H9 (cell line): ENCODE data around the gene DPP3. TPM values are rescaled to one million over a fixed set of nuclear protein-coding genes. Genes with fewer than 3 reads are reported as not detected.

Experiments
- DNase-seq: peaks from one replicate; pipeline ENCODE4 v3.0.0-alpha.2; 2017
- H2AFZ ChIP-seq: one replicate; pipeline ENCODE4 v1.6.1; 2013; ENCODE audit warnings: mild to moderate bottlenecking, low read length, control low read depth, moderate library complexity
- H2AK5ac ChIP-seq: 2 replicates; pipeline ENCODE4 v1.6.1; 2013; ENCODE audit warnings: low read length, control low read depth, mixed read lengths; ENCODE audit not compliant: insufficient read length
- H2BK120ac ChIP-seq: one replicate; pipeline ENCODE4 v1.6.1; 2013; ENCODE audit warnings: low read depth, mild to moderate bottlenecking, low read length, control low read depth, inconsistent platforms; ENCODE audit not compliant: poor library complexity, severe bottlenecking
- H2BK12ac ChIP-seq: 2 replicates; pipeline ENCODE4 v1.6.1; 2013; ENCODE audit warnings: low read length, control low read depth, mixed read lengths, low read depth; ENCODE audit not compliant: insufficient read length
- H2BK15ac ChIP-seq: 2 replicates; pipeline ENCODE4 v1.6.1; 2013; ENCODE audit warnings: low read depth, low read length, control low read depth
- H2BK20ac ChIP-seq: one replicate; pipeline ENCODE4 v1.6.1; 2013; ENCODE audit warnings: low read depth, mild to moderate bottlenecking, low read length, control low read depth, inconsistent platforms; ENCODE audit not compliant: poor library complexity, severe bottlenecking
- H2BK5ac ChIP-seq: 2 replicates; pipeline ENCODE4 v1.6.1; 2013; ENCODE audit warnings: low read length, control low read depth, mixed read lengths; ENCODE audit not compliant: insufficient read length
- H3K14ac ChIP-seq: 2 replicates; pipeline ENCODE4 v1.6.1; 2013; ENCODE audit warnings: low read length, control low read depth; ENCODE audit not compliant: insufficient read depth
- H3K18ac ChIP-seq: 2 replicates; pipeline ENCODE4 v1.6.1; 2013; ENCODE audit warnings: low read depth, mild to moderate bottlenecking, mixed read lengths, low read length, control low read depth; ENCODE audit not compliant: insufficient read length
- H3K23ac ChIP-seq: 2 replicates; pipeline ENCODE4 v1.6.1; 2013; ENCODE audit warnings: low read length, control low read depth, mixed read lengths, low read depth; ENCODE audit not compliant: insufficient read length
- H3K23me2 ChIP-seq: 2 replicates; pipeline ENCODE4 v1.6.1; 2013; ENCODE audit warnings: low read depth, mild to moderate bottlenecking, mixed read lengths, low read length, control low read depth; ENCODE audit not compliant: insufficient read length, poor library complexity, severe bottlenecking
- H3K27ac ChIP-seq: 2 replicates; pipeline ENCODE4 v1.5.1; 2013; ENCODE audit warnings: low read length, control low read depth, mixed read lengths, low read depth; ENCODE audit not compliant: insufficient read length
- H3K27me3 ChIP-seq: 2 replicates; pipeline ENCODE4 v1.6.1; 2013; ENCODE audit warnings: low read length, control low read depth, inconsistent platforms; ENCODE audit not compliant: insufficient read depth
- H3K4ac ChIP-seq: 2 replicates; pipeline ENCODE4 v1.6.1; 2013; ENCODE audit warnings: low read depth, mild to moderate bottlenecking, control low read depth, inconsistent platforms, low read length, moderate library complexity
- H3K4me1 ChIP-seq: 2 replicates; pipeline ENCODE4 v1.6.1; 2013; ENCODE audit warnings: low read length, control low read depth, inconsistent platforms; ENCODE audit not compliant: insufficient read depth
- H3K4me2 ChIP-seq: 2 replicates; pipeline ENCODE4 v1.6.1; 2013; ENCODE audit warnings: low read length, control low read depth, mixed read lengths; ENCODE audit not compliant: insufficient read length, insufficient read depth
- H3K56ac ChIP-seq: 2 replicates; pipeline ENCODE4 v1.6.1; 2013; ENCODE audit warnings: low read depth, mild to moderate bottlenecking, mixed read lengths, low read length, control low read depth; ENCODE audit not compliant: insufficient read length
- H3K79me1 ChIP-seq: 2 replicates; pipeline ENCODE4 v1.6.1; 2013; ENCODE audit warnings: low read depth, mild to moderate bottlenecking, moderate library complexity, low read length, control low read depth, inconsistent platforms; ENCODE audit not compliant: insufficient read depth, poor library complexity, severe bottlenecking
- H3K79me2 ChIP-seq: 2 replicates; pipeline ENCODE4 v1.6.1; 2013; ENCODE audit warnings: low read length, control low read depth, inconsistent platforms; ENCODE audit not compliant: insufficient read depth
- H3K9ac ChIP-seq: 2 replicates; pipeline ENCODE4 v1.6.1; 2013; ENCODE audit warnings: low read length, control low read depth, mixed read lengths; ENCODE audit not compliant: insufficient read length; ENCODE audit errors: extremely low read depth
- H3K9me3 ChIP-seq: one replicate; pipeline ENCODE4 v1.6.1; 2013; ENCODE audit warnings: low read depth, low read length, inconsistent platforms; ENCODE audit not compliant: control insufficient read depth
- H3T11ph ChIP-seq: one replicate; pipeline ENCODE4 v1.6.1; 2013; ENCODE audit warnings: mild to moderate bottlenecking, low read length, control low read depth, inconsistent platforms
- H4K20me1 ChIP-seq: one replicate; pipeline ENCODE4 v1.6.1; 2013; ENCODE audit not compliant: control insufficient read depth, insufficient read length, insufficient read depth
- H4K5ac ChIP-seq: 2 replicates; pipeline ENCODE4 v1.6.1; 2013; ENCODE audit warnings: low read depth, mild to moderate bottlenecking, mixed read lengths, low read length, control low read depth; ENCODE audit not compliant: insufficient read length
- H4K8ac ChIP-seq: replicated peaks from 2 replicates; pipeline ENCODE4 v1.6.1; 2013; ENCODE audit warnings: low read length, control low read depth, mixed read lengths, low read depth; ENCODE audit not compliant: insufficient read length
- H4K91ac ChIP-seq: 2 replicates; pipeline ENCODE4 v1.6.1; 2013; ENCODE audit warnings: low read depth, mild to moderate bottlenecking, moderate library complexity, mixed read lengths, low read length, control low read depth; ENCODE audit not compliant: insufficient read length
- H3K27ac Mint-ChIP-seq, 3 experiments: 2 replicates in 2 of 3; 3 replicates in 1 of 3; pipeline ENCODE4 v1.8.0; 2020 to 2021; ENCODE audit warnings: mixed read lengths in 3 of 3, mild to moderate bottlenecking in 1 of 3, moderate library complexity in 1 of 3
- H3K27me3 Mint-ChIP-seq: 2 replicates; pipeline ENCODE4 v1.8.0; 2021; ENCODE audit warnings: low read depth, mild to moderate bottlenecking, moderate library complexity, mixed read lengths
- H3K36me3 Mint-ChIP-seq, 3 experiments: 2 replicates in 2 of 3; 3 replicates in 1 of 3; pipeline ENCODE4 v1.8.0; 2020 to 2021; ENCODE audit warnings: low read depth in 3 of 3, mixed read lengths in 3 of 3; ENCODE audit not compliant: insufficient read depth in 1 of 3
- H3K4me1 Mint-ChIP-seq, 2 experiments: 2 replicates each; pipeline ENCODE4 v1.8.0; 2020; ENCODE audit warnings: mixed read lengths in 2 of 2
- H3K4me3 Mint-ChIP-seq, 2 experiments: 2 replicates in 1 of 2; 3 replicates in 1 of 2; pipeline ENCODE4 v1.8.0; 2020 to 2021; ENCODE audit warnings: mild to moderate bottlenecking in 2 of 2, mixed read lengths in 2 of 2, moderate library complexity in 1 of 2
- H3K9me3 Mint-ChIP-seq, 2 experiments: 2 replicates in 1 of 2; 3 replicates in 1 of 2; pipeline ENCODE4 v1.8.0; 2020; ENCODE audit warnings: mild to moderate bottlenecking in 2 of 2, mixed read lengths in 2 of 2, moderate library complexity in 1 of 2
- WGBS: extraction: QIAGEN DNeasy Blood & Tissue Kit; methylation state at CpG from one replicate; pipeline ENCODE4 v1.1.7; 2013; ENCODE audit warnings: missing lambda C conversion rate, low lambda C conversion rate, mixed read lengths; ENCODE audit not compliant: insufficient read length; ENCODE audit errors: extremely low coverage; 5-methylcytosine and 5-hydroxymethylcytosine counted together
- total RNA-seq: library from RNA; stranded (reverse); gene quantifications from 2 replicates; pipeline ENCODE4 v1.2.1, GENCODE V29; 2021
- TF ChIP-seq, protein P1 (sequence below): fragments of 200-600 bp; sonication (generic); conservative IDR thresholded peaks from 3 replicates; pipeline ENCODE4 v1.8.0; 2021; ENCODE audit warnings: antibody characterized with exemption, mild to moderate bottlenecking

The DPP3 gene
- total RNA-seq, 1 experiment from 2014 or later: 85.3 TPM

- Mint-ChIP-seq H3K36me3 (peaks cover 19 to 62% (median 35%) of the 10 kb centered on the region in 3 experiments; a peak in 6 of 7 replicates), H3K4me3 (no peak overlapping the region; a peak in 1 of 5 replicates), H3K27ac (no peak overlapping the region; a peak in 1 of 7 replicates), H3K4me1 (peaks cover 4 to 11% of the 10 kb centered on the region in 2 experiments), H3K27me3 (no peaks in the 10 kb centered on the region), H3K9me3 (no peaks in the 10 kb centered on the region)
- Histone ChIP-seq H3K14ac (no peak overlapping the region), H2AK5ac (no peak overlapping the region), H3K9me3 (no peaks in the 10 kb centered on the region), H3K79me1 (no peaks in the 10 kb centered on the region), H3K79me2 (no peaks in the 10 kb centered on the region), H4K91ac (no peak overlapping the region), H3K23ac (no peak overlapping the region), H3T11ph (no peak overlapping the region), H2BK12ac (no peak overlapping the region), H2BK15ac (no peak overlapping the region), H3K27me3 (no peaks in the 10 kb centered on the region), H3K18ac (no peak overlapping the region), H3K23me2 (no peaks in the 10 kb centered on the region), H2BK5ac (no peak overlapping the region), H4K20me1 (no peaks in the 10 kb centered on the region), H3K4me2 (no peak overlapping the region), H3K56ac (no peak overlapping the region), H3K27ac (no peak overlapping the region), H2AFZ (no peak overlapping the region), H4K5ac (no peak overlapping the region), H3K4ac (no peak overlapping the region), H3K9ac (no peak overlapping the region), H2BK120ac (no peak overlapping the region), H4K8ac (no peak overlapping the region), H2BK20ac (no peak overlapping the region), H3K4me1 (no peaks in the 10 kb centered on the region)
- TF ChIP-seq, protein P1, sequence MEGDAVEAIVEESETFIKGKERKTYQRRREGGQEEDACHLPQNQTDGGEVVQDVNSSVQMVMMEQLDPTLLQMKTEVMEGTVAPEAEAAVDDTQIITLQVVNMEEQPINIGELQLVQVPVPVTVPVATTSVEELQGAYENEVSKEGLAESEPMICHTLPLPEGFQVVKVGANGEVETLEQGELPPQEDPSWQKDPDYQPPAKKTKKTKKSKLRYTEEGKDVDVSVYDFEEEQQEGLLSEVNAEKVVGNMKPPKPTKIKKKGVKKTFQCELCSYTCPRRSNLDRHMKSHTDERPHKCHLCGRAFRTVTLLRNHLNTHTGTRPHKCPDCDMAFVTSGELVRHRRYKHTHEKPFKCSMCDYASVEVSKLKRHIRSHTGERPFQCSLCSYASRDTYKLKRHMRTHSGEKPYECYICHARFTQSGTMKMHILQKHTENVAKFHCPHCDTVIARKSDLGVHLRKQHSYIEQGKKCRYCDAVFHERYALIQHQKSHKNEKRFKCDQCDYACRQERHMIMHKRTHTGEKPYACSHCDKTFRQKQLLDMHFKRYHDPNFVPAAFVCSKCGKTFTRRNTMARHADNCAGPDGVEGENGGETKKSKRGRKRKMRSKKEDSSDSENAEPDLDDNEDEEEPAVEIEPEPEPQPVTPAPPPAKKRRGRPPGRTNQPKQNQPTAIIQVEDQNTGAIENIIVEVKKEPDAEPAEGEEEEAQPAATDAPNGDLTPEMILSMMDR: peak; percentile 69
- no CpG with 5 or more reads among the region's 17 CpGs for WGBS
- peak; percentile 71 for DNase-seq
These were observed 15.2 kb downstream of the DPP3 start for GRCh38 chr11:66495401-66495854.
